ENCODE results near the gene RNF223. TPM values are rescaled to one million over a fixed set of nuclear protein-coding genes. Genes with fewer than 3 reads are reported as not detected.

Gene RNF223
- total RNA-seq, 4 donors from 2014 or later, result 9.4 to 19.5 (median 10.5) TPM

GRCh38 chr1:1042835-1043234, 31.3 kb downstream of the RNF223 start:
- no peak overlapping the region for H3K4me3 ChIP-seq (ENCODE audit: low read depth, poor library complexity, severe bottlenecking)
- DNase-seq (ENCODE audit: low spot score in 2 of 2), result no peak
- intact Hi-C loops (cut with DNase I; ENCODE audit: low total_unique reads), result no loop called here
- TF ChIP-seq CTCF (IDR thresholded peaks at IDR 0.05) (no peak), POLR2A (IDR thresholded peaks at IDR 0.05) (no peak)
- 83 to 87% methylated on average over 10 of the region's 10 CpGs for WGBS, 2 donors

- H3K4me3 ChIP-seq (ENCODE audit: low read depth, poor library complexity, severe bottlenecking), result no peak overlapping the region
- TF ChIP-seq POLR2A (IDR thresholded peaks at IDR 0.05), result no peak
- no peak for TF ChIP-seq CTCF (IDR thresholded peaks at IDR 0.05)
- DNase-seq (ENCODE audit: low spot score in 2 of 2), result no peak
- WGBS, 2 donors, result 92% methylated on average over 24 to 25 of the region's 25 CpGs
- intact Hi-C loops (cut with DNase I; ENCODE audit: low total_unique reads), result no loop called here
Observed at GRCh38 chr1:1041873-1042272, 32.2 kb downstream of the RNF223 start.

- TF ChIP-seq POLR2A (IDR thresholded peaks at IDR 0.05) (no peak), CTCF (IDR thresholded peaks at IDR 0.05) (no peak)
- WGBS, 2 donors, result 73 to 82% methylated on average over 22 to 31 of the region's 60 CpGs
- H3K4me3 ChIP-seq (ENCODE audit: low read depth, poor library complexity, severe bottlenecking), result no peak overlapping the region
- intact Hi-C loops (cut with DNase I; ENCODE audit: low total_unique reads), result no loop called here
- no peak for DNase-seq (ENCODE audit: low spot score in 2 of 2)
Observed at GRCh38 chr1:1041092-1041523, 33.0 kb downstream of the RNF223 start.

- 10 to 17% methylated on average over 51 to 78 of the region's 99 CpGs for WGBS, 2 donors
Observed at GRCh38 chr1:1040004-1040991, 33.8 kb downstream of the RNF223 start.

GRCh38 chr1:1039145-1039910, 34.8 kb downstream of the RNF223 start:
- no peak overlapping the region for H3K4me3 ChIP-seq (ENCODE audit: low read depth, poor library complexity, severe bottlenecking)
- intact Hi-C loops (cut with DNase I; ENCODE audit: low total_unique reads), result no loop called here
- TF ChIP-seq CTCF (IDR thresholded peaks at IDR 0.05) (no peak), POLR2A (IDR thresholded peaks at IDR 0.05) (no peak)
- WGBS, 2 donors, result 47 to 54% methylated on average over 16 to 17 of the region's 17 CpGs
- DNase-seq (ENCODE audit: low spot score in 2 of 2), result no peak

More at GRCh38 chr1:1040004-1040991, 33.8 kb downstream of the RNF223 start:
- no peak overlapping the region for H3K4me3 ChIP-seq (ENCODE audit: low read depth, poor library complexity, severe bottlenecking)
- DNase-seq (ENCODE audit: low spot score in 2 of 2), result no peak
- intact Hi-C loops (cut with DNase I; ENCODE audit: low total_unique reads), result no loop called here
- TF ChIP-seq CTCF (IDR thresholded peaks at IDR 0.05), result no peak
- TF ChIP-seq POLR2A (IDR thresholded peaks at IDR 0.05), result no peak

Measured in lower leg skin (tissue), 4 donors.